Astrocyte of the cerebellum (primary cell): ENCODE data around the gene SMDT1.

Experiments used
- DNase-seq: peaks from one replicate; pipeline ENCODE4 v3.0.0-alpha.2; 2011; ENCODE audit warnings: low read depth
- H3K4me3 ChIP-seq: 2 replicates; pipeline ENCODE4 v1.5.1; 2011; ENCODE audit warnings: mild to moderate bottlenecking, low read depth, low read length, moderate library complexity
- in situ Hi-C: cut with HindIII; loops from 2 replicates; pipeline ENCODE4 v1.10.0; 2017; ENCODE audit warnings: low sequenced_read_pairs
- TF ChIP-seq, protein P1 (sequence below): IDR thresholded peaks from 2 replicates; pipeline ENCODE4 v1.5.1; 2012; ENCODE audit warnings: low read length, low read depth, moderate library complexity, mild to moderate bottlenecking; ENCODE audit errors: missing control alignments

The SMDT1 gene

DNA sequence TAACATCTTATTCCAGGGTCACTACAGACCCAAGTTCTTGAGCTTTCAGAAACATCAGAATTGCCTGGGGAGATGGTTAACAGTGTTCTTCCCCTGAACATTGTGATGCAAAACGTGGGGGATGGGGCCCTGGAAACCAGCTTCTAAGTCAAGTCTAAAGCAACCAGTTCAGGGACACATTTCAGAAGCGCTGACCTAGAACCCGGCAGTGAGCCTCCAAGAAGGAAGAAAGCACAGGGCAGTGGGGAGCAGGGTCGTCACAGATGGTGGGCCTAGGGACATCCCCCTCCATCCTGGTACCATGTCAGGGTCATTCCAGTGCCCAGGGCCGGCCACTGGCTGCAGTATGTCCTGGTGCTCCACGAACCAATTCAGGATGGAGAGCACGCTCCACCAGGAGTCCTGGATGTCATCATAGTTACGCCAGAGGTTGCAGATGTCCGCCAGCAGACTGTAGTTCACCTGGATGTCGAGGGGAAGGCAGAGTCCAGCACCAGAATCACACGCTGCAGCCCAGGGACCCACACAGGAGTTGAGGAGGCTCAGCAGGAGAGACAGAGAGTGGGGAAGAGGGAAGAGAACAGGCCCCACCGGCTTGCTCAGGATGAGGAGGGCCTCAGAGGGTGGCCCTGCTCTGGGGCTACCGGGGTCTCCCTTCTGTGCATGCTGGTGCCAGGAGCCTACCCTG is 13.9 kb upstream of the SMDT1 start:
- no peak for DNase-seq
- in situ Hi-C loops = no loop called here
- TF ChIP-seq, protein P1, sequence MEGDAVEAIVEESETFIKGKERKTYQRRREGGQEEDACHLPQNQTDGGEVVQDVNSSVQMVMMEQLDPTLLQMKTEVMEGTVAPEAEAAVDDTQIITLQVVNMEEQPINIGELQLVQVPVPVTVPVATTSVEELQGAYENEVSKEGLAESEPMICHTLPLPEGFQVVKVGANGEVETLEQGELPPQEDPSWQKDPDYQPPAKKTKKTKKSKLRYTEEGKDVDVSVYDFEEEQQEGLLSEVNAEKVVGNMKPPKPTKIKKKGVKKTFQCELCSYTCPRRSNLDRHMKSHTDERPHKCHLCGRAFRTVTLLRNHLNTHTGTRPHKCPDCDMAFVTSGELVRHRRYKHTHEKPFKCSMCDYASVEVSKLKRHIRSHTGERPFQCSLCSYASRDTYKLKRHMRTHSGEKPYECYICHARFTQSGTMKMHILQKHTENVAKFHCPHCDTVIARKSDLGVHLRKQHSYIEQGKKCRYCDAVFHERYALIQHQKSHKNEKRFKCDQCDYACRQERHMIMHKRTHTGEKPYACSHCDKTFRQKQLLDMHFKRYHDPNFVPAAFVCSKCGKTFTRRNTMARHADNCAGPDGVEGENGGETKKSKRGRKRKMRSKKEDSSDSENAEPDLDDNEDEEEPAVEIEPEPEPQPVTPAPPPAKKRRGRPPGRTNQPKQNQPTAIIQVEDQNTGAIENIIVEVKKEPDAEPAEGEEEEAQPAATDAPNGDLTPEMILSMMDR = no peak
- no peak overlapping the region for H3K4me3 ChIP-seq

DNA sequence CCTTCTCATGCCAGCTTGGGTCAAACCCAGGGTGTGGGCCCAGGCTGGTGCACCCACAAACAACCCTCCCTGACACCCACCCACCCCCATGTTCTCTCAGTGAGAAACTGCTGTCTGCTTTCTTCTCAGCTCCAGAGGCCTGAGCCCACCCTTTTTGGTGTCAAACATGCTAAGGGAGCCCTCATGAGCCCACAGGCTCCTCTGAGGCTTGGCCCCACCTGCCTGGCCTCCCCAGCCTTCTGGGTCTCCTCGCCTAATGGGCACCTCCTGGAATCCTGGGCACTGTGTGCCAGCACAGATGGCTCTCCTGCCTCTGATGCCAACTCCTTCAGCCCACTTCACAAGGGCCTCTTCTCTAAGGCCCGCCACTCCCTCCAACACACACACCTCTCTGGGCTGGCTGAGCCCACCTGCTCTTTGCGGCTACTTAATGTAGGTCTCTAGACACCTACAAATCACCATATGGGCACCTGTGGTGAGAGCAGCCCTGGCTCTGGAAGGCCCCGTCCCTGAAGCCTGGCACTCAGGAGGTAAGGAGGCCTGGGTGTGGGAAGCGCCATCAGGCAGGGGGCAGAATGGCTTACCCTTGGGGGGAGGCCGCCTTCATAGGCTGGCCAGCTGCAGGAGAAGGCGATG is 13.3 kb upstream of the SMDT1 start:
- in situ Hi-C loops = no loop called here
- H3K4me3 ChIP-seq = no peak overlapping the region
- no peak for DNase-seq
- TF ChIP-seq, protein P1 = no peak

DNA sequence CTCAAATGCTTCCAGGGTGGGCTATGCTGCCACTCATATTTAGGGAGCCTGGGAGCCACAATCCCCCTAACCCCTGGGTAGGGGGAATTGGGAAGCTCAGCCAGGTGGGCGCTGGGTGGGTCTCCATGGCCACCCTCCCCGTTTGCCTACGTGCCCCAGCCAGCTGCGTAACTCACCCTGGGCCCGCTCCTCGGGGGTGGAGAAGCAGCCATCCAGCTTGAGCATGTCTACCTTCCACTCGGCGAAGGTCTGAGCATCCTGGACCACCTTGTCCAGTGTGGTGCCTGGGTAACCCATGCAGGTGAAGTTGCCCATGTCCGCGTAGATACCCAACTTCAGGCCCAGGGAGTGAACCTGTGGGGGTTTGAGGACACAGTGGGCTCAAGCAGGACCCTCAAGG is 12.6 kb upstream of the SMDT1 start:
- in situ Hi-C loops = no loop called here
- DNase-seq = no peak
- H3K4me3 ChIP-seq = no peak overlapping the region
- TF ChIP-seq, protein P1 = no peak

- no peak overlapping the region for H3K4me3 ChIP-seq
- in situ Hi-C loops = no loop called here
- TF ChIP-seq, protein P1 = no peak
- DNase-seq = no peak
These were observed 11.7 kb upstream of the SMDT1 start for GRCh38 chr22:42067671-42068251.

- TF ChIP-seq, protein P1 = no peak
- in situ Hi-C loops = no loop called here
- no peak overlapping the region for H3K4me3 ChIP-seq
- no peak for DNase-seq
These were observed 11.2 kb upstream of the SMDT1 start for GRCh38 chr22:42068291-42068690.

DNA sequence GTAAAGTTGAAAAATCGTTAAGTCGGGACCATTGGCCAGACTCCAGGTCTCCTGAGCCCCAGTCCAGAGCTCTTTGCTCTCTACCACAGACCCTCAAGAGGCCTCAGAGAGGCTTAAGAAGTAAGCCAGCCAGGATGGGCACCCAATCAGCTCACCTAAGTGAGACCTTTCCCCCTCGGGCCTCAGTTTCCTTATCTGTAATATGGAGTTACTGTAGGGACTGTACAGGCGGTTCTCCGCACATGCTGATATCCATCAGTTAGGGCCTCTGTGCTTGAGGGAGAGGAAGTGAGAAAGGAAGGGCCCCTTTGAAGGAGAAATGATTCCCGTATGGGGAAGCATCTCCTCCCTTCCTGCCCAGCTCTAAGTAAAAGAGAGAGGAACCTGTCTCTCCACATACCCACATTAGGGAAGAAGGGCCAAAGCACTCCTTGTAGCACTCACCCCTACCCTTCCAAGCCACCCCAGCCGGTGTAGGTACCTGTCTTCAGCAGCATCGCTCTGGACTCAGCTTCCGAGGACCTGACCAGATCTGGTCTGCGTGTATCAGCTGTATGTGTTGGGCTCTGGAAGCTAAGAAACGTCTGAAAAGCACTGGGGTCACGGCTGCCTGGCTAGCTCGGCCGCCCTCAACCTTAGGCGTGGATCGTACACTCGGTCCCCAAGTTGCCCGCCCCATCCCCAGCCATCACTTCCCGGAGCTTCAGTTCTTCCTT is 9.5 kb upstream of the SMDT1 start:
- DNase-seq = no peak
- in situ Hi-C loops = no loop called here
- TF ChIP-seq, protein P1 = no peak
- H3K4me3 ChIP-seq = peak overlapping the region; percentile 52
